GM21825 (cell line): ENCODE measurements around the gene PHF12.

ENCODE experiments used
- ATAC-seq: cut with Tn5 transposase; IDR thresholded peaks from one replicate; pipeline ENCODE4 v1.9.1; 2021; ENCODE audit warnings: mild to moderate bottlenecking, moderate library complexity; ENCODE audit not compliant: unreplicated experiment

PHF12 gene

DNA sequence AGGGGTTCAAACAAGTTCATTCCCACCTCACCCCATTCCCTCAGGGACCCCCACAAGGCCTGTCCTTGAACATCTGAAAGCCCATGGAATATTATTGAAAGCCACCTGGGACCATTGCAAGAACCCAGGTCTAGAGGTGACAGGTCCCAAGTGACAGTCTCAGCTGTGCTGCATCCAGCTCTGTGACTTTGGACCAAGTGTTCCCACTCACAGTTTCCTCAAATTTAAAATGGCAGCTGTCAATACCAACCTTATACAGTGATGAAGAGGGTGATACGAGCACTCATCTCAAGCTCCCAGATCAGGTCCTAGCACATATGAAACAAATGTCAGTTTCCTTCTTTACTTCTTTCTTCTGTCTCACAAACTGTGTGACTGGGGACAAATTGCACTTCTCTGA is 87.4 kb downstream of the PHF12 start:
- no peak for ATAC-seq

DNA sequence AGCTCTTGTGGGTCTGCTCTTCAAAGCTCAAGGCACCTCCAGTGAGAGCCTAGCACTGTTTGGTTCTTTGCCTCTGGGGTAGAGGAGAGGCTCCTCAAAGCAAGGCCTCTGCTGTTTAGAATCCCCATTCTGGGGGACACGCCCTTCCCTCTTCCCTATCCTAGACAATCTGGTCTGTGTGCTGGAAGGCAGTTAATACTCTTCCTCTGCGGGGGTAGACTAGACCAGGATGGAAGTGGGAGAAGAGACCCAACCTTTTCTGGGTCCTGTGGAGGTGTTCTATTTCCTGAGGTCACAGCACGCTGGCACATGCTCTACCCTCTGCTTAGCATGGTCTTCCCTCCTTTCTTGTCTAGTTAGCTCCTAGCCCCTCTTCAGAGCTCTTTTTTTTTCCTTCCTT is 88.8 kb downstream of the PHF12 start:
- no peak for ATAC-seq

DNA sequence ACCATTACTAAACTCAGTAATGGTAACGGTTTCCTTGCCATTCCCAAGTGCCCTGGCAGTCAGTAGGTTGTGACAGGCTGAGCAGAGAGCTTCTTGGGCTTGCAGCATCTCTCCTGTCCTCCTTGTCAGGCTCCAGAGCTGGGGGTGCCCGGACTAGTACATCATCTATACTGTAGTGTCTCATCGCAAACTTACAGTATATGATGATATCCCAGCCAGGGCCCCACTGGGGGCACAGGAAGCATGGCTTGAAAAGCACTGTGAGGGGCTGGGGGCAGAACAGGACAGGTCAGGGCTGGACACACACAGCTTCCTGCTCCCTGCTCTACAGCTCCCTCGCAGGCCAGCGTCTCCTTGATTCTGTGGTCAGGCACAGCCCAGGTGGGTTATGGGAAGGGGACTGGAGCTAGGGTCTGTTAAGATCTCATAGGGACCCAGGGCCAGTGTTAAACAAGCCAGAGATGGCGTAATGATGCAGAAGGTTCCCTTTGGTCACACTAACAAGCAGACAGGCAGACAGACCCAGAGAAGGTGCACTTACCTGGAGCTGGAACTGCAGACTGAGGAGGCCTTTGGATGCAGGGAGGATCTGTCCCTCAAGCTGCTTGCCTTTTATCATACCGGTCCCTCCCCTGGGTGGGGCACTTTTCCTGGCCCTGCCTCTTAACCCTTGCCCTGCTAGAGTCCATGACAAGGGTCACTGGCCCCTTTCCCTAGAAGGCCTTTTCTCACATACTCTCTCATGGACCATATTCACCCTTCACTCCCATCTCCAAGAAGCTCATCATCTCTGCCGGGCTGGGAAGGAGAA is 89.7 kb downstream of the PHF12 start:
- ATAC-seq: no peak

DNA sequence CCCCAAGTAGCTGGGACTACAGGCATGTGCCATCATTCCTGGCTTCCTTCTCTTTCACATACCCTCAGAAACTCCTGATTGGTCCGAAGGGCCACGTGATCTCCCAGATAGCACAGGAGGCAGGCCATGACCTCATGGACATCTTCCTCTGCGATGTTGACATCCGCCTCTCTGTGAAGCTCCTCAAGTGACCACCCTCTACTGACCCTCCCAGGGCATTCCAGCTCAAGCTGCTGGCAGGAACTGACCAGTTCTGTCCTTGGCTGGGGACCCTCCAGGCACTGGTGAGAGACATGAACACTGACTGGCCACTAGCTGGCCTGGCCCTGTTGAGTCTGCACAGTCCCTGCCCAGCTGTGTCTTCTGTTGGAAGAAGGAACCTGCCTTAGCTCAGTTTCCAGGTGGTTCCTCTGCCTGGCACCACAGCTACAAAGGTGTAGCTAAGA is 90.9 kb downstream of the PHF12 start:
- ATAC-seq: no peak

DNA sequence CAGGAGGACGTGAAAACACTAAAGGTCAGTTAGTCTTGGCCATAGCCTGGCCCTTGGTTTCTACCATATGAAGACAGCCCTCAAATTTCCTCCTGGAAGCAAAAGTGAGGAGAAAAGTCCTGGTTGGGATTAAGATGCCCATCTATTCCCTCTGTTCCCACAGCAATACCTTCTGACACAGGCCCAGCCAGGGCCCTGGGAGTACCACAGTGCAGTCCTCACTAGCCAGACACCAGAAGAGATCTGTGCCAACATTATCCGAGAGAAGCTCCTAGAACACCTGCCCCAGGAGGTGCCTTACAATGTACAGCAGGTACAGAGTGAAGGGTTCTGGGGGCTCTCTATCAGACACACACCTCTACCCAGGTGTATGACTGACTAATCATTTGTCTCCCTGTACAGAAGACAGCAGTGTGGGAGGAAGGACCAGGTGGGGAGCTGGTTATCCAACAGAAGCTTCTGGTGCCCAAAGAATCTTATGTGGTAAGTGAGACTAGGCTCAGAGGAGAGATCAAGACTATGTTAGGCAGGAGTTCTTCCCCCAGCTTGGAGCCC is 92.4 kb downstream of the PHF12 start:
- ATAC-seq: no peak

DNA sequence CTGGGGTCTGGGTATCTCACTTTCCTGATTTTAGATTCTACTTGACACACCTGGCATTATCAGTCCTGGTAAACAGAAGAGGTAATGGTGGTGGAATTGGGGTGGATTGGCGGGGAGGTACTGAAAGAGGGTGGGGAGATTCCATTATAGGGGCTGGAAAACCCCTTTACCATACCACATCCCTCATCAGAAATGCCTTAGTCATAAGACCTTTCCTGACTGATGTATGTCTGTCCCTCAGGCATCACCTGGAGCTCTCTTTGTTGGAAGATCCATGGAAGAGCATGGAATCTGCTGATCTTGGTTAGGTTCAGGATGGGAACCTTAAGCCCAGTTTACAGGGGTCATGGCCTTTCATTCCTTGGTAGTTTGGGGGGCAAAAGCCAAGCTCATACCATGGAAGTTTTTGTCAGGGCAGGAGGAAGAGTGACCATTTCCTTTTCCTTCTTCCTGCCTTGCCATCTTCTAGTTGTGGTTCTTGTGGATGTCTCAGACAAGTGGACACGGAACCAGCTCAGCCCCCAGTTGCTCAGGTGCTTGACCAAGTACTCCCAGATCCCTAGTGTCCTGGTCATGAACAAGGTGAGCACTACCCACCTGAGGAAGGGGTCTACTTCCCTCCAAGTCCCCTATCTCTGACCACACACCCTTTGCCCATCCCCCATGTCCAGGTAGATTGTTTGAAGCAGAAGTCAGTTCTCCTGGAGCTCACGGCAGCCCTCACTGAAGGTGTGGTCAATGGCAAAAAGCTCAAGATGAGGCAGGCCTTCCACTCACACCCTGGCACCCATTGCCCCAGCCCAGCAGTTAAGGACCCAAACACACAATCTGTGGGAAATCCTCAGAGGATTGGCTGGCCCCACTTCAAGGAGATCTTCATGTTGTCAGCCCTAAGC is 93.2 kb downstream of the PHF12 start:
- ATAC-seq: no peak

DNA sequence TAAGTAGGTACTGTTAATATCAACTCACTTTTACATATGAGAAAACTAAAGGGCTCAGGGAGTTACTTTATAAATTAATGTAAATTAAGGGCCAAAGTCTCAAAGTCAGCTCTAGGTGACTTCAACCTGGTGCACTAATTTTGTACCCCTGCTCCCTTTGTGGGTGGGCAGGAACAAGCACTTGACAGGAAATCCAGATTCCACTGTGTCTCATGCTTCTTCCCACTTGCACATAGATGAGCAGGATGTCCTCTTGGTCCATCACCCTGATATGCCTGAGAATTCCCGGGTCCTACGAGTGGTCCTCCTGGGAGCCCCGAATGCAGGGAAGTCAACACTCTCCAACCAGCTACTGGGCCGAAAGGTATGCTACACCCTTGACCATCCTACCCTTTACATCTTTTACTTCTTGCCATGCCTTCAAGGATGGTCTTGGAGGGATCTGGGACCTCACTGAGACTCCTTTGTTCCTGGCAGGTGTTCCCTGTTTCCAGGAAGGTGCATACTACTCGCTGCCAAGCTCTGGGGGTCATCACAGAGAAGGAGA is 95.2 kb downstream of the PHF12 start:
- ATAC-seq: no peak

DNA sequence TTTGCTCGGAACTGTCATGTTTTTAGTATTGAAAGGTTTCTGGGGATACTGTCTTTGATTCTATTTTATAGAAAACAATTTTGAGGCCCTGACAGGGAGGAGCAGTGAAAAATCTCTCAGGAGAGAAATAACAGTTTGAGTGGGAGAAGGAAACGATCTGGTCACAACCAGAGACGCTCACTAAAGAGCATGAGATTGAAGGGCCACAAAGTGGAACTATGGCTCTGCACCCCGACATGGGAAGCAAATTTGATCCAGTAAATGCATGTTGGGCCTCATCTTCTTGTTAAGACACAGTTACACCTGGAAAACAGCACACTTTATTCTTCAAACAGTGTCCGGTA is 96.0 kb downstream of the PHF12 start:
- ATAC-seq: no peak
